Gastroesophageal sphincter (tissue), 4 donors: ENCODE results near the gene ADCYAP1. TPM values are rescaled to one million over a fixed set of nuclear protein-coding genes. Genes with fewer than 3 reads are reported as not detected.

ENCODE experiments used
- ATAC-seq: fragments of 150-250 bp; one replicate; pipeline ENCODE4 v1.9.1; 2016; ENCODE audit warnings: mild to moderate bottlenecking, moderate library complexity
- H3K27ac ChIP-seq, 4 donors: fragments of 200-600 bp; sonication (generic) in 3 of 4; 1 replicate in 3 of 4; 2 replicates in 1 of 4; pipeline ENCODE4 v1.5.1; 2016 to 2019
- H3K27me3 ChIP-seq: fragments of 200-600 bp; sonication (generic); one replicate; pipeline ENCODE4 v1.5.1; 2019
- H3K36me3 ChIP-seq, 2 donors: fragments of 200-600 bp; sonication (generic); one replicate each; pipeline ENCODE4 v1.5.1; 2019; ENCODE audit warnings: control low read depth in 1 of 2
- H3K4me1 ChIP-seq, 3 donors: fragments of 200-600 bp; sonication (generic); 1 replicate in 2 of 3; 2 replicates in 1 of 3; pipeline ENCODE4 v1.5.1; 2016 to 2019; ENCODE audit warnings: control low read depth in 2 of 3
- H3K4me3 ChIP-seq, 2 donors: fragments of 200-600 bp; sonication (generic); one replicate each; pipeline ENCODE4 v1.5.1; 2019; ENCODE audit warnings: mild to moderate bottlenecking in 1 of 2, moderate library complexity in 1 of 2
- H3K9me3 ChIP-seq, 3 donors: fragments of 200-600 bp; sonication (generic); one replicate each; pipeline ENCODE4 v1.5.1; 2017 to 2019; ENCODE audit warnings: control low read depth in 2 of 3
- EP300 ChIP-seq: sonication (generic); formaldehyde crosslinking; IDR thresholded peaks from one replicate; pipeline ENCODE4 v1.6.1; 2017; ENCODE audit warnings: antibody characterized with exemption, mild to moderate bottlenecking
- POLR2A ChIP-seq, 2 donors: fragments of 450-650 bp; IDR thresholded peaks; one replicate each; pipeline ENCODE4 v1.6.1; 2017; ENCODE audit warnings: antibody characterized with exemption in 2 of 2, mild to moderate bottlenecking in 2 of 2, moderate library complexity in 1 of 2
- POLR2AphosphoS5 ChIP-seq: sonication (generic); formaldehyde crosslinking; IDR thresholded peaks from one replicate; pipeline ENCODE4 v1.6.1; 2017; ENCODE audit warnings: antibody characterized with exemption
- WGBS, 2 donors: methylation state at CpG; one replicate each; pipeline ENCODE4 v1.1.5; 2018; ENCODE audit warnings: low coverage in 1 of 2; 5-methylcytosine and 5-hydroxymethylcytosine counted together
- total RNA-seq, 4 donors: library from RNA; depleted of rRNA; stranded (reverse); fragments of >200 nt; gene quantifications; one replicate each; pipeline ENCODE4 v1.1.0, GENCODE V29; 2016
- TF ChIP-seq, protein P1 (sequence below), 4 experiments: fragments of 200-600 bp in 2 of 4; fragments of 450-650 bp in 2 of 4; sonication (generic) in 1 of 4; IDR thresholded peaks; one replicate each; pipeline ENCODE4 v1.5.1; 2017 to 2019; ENCODE audit warnings: antibody characterized with exemption in 4 of 4, mild to moderate bottlenecking in 2 of 4, moderate library complexity in 2 of 4

ADCYAP1 gene
- total RNA-seq, 4 donors from 2014 or later, result 0.39 to 2.3 (median 0.67) TPM; not detected in 1

DNA sequence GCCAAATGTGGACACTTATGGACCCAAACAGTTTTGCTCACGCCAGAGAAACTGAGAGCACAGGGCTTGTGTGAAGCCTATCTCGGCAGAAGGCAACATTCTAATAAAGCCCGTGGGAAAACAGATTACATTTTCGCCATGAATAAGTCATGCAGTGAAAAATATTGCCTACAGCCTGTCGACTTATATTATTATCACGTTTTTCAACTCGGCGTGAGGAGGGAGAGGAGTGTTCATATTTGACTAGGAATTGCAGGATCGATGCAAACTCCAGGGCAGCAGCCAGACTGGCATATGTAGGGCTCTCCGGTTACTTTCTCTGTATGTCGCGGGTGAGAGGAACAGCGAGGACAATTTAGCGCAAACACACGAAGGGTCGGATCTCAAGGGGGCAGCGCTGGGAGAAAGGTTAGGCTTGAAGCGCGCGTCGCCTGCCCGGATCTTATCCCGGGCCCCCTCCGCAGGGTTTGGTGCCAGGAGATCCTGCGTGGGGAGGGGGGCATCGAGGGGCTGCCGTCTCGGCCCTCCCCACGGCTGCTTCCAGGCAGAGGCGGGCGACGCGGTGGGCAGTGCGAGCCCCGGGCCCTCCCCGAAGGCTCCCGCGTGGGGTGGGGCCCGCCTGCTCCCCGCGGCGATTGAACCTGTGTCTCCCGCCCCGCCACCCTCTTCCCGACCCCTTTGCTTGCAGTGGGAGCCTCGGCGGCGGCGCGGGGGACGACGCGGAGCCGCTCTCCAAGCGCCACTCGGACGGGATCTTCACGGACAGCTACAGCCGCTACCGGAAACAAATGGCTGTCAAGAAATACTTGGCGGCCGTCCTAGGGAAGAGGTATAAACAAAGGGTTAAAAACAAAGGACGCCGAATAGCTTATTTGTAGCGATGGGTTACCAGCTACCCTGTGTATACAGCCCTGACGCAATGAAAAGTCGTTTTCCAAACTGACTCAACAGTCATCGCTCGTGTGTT is 4.4 kb downstream of the ADCYAP1 start:
- no peak for ATAC-seq
- peak overlapping the region in 1 of 2 donors; percentile 47 for H3K4me3 ChIP-seq
- H3K36me3 ChIP-seq, result no peaks in the 10 kb centered on the region
- no peaks in the 10 kb centered on the region for H3K9me3 ChIP-seq
- no peak overlapping the region for H3K27ac ChIP-seq
- WGBS, 2 donors, result 6 to 7% methylated on average over 15 to 24 of the region's 69 CpGs
- H3K4me1 ChIP-seq, result peaks cover 0 to 54% (median 27%) of the 10 kb centered on the region in 3 donors
- TF ChIP-seq POLR2AphosphoS5, result no peak
- TF ChIP-seq EP300, result no peak
- TF ChIP-seq POLR2A (IDR thresholded peaks at IDR 0.05), result no peak
- peaks cover 99% of the 10 kb centered on the region for H3K27me3 ChIP-seq

DNA sequence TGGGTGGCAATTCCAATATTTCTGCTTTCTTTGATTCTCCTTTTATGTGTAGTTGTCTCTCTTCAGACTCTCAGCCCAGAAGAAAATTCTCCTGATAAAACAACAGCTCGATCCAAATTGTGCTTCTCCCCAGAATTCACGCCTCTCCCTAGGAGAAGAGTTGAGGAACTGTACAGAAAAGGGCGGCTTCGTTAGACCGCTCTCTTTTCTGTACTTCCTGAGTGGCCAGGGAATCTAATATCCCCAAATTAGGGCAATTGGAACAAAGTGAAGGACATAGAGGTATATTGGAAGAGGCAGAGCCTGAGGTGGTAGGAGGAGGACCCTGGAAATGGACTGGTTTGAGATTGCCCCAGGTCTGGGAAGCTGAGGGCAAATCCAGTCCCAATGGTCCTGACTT is 5.6 kb downstream of the ADCYAP1 start:
- H3K27me3 ChIP-seq, result peaks cover 99% of the 10 kb centered on the region
- H3K9me3 ChIP-seq, result no peaks in the 10 kb centered on the region
- no peak overlapping the region for H3K4me3 ChIP-seq
- ATAC-seq, result no peak
- WGBS, 2 donors, result 34 to 40% methylated on average over 5 of the region's 5 CpGs
- no peaks in the 10 kb centered on the region for H3K36me3 ChIP-seq
- no peak overlapping the region for H3K27ac ChIP-seq
- H3K4me1 ChIP-seq, result peaks cover 0 to 43% (median 27%) of the 10 kb centered on the region in 3 donors
- TF ChIP-seq POLR2A (IDR thresholded peaks at IDR 0.05) (no peak), POLR2AphosphoS5 (no peak), EP300 (no peak)
- TF ChIP-seq, protein P1, sequence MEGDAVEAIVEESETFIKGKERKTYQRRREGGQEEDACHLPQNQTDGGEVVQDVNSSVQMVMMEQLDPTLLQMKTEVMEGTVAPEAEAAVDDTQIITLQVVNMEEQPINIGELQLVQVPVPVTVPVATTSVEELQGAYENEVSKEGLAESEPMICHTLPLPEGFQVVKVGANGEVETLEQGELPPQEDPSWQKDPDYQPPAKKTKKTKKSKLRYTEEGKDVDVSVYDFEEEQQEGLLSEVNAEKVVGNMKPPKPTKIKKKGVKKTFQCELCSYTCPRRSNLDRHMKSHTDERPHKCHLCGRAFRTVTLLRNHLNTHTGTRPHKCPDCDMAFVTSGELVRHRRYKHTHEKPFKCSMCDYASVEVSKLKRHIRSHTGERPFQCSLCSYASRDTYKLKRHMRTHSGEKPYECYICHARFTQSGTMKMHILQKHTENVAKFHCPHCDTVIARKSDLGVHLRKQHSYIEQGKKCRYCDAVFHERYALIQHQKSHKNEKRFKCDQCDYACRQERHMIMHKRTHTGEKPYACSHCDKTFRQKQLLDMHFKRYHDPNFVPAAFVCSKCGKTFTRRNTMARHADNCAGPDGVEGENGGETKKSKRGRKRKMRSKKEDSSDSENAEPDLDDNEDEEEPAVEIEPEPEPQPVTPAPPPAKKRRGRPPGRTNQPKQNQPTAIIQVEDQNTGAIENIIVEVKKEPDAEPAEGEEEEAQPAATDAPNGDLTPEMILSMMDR (IDR thresholded peaks at IDR 0.05), result no peak

DNA sequence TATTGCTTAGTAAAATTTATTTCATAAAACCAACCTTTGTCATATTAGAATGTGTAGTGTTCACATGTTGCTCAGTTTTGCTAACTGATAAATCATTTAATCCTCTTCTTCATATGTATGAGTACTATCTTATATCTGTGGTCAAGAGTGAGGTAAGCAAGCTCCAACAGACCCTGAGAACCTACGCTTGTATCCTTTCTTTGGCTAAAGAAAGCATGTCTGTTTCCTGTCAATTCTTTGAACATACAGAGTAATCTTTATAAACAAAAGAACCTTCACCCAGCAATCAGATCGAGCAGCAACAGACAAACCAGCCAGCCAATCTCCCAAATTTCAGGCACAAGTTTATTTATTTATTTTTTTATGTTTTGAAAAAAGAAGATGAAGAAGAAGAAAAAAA is 6.4 kb downstream of the ADCYAP1 start:
- Histone ChIP-seq H3K36me3 (no peaks in the 10 kb centered on the region), H3K9me3 (no peaks in the 10 kb centered on the region), H3K4me1 (peaks cover 0 to 35% (median 27%) of the 10 kb centered on the region in 3 donors), H3K4me3 (no peak overlapping the region), H3K27ac (no peak overlapping the region), H3K27me3 (peaks cover 93% of the 10 kb centered on the region)
- 0 to 5% methylated on average over 2 of the region's 2 CpGs for WGBS, 2 donors
- TF ChIP-seq EP300 (no peak), POLR2AphosphoS5 (no peak), POLR2A (IDR thresholded peaks at IDR 0.05) (no peak)
- TF ChIP-seq, protein P1 (IDR thresholded peaks at IDR 0.05), result no peak
- no peak for ATAC-seq

DNA sequence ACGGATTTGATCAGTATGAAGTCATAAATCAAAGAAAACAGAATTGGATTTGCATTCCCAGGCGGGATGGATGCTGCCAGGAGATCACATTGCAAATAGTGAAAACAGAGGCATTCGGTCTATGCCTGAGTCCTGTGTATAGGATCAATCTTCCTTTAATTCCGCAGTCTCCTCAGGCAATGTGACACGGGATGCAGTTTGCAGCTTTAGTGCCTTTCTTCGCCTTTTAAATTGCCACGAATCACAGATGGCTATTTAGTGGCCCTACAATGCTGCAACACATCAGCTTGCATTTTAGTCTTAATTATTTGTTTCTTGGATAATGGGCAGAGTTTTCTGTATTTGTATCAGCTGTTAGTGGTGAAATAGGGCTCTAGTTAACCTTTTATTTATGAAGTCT is 6.8 kb downstream of the ADCYAP1 start:
- H3K27me3 ChIP-seq, result peaks cover 89% of the 10 kb centered on the region
- H3K4me1 ChIP-seq, result peaks cover 0 to 31% (median 24%) of the 10 kb centered on the region in 3 donors
- no peaks in the 10 kb centered on the region for H3K9me3 ChIP-seq
- 8 to 20% methylated on average over 7 of the region's 7 CpGs for WGBS, 2 donors
- no peak for ATAC-seq
- H3K4me3 ChIP-seq, result no peak overlapping the region
- no peak overlapping the region for H3K27ac ChIP-seq
- TF ChIP-seq POLR2A (IDR thresholded peaks at IDR 0.05) (no peak), POLR2AphosphoS5 (no peak), EP300 (no peak)
- TF ChIP-seq, protein P1 (IDR thresholded peaks at IDR 0.05), result no peak
- H3K36me3 ChIP-seq, result no peaks in the 10 kb centered on the region

DNA sequence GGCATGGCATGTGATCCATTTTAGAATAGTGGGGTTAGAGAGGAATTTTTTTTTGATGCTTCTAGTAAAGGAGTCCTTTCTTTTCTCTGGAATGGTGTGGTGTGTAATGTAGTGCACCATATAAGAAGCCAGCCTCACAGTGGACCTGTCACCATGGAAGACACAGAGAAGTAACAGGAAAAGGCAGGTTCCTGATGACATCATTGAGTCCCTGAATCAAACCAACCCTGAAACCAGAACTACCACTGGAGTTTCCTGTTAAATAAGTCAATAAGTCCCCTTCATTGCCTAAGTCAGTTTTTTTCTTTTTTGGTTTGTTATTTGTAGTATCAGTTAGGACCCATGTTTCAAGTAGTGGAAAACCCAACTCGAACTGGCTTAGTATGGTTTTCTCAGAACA is 11.9 kb downstream of the ADCYAP1 start:
- H3K36me3 ChIP-seq, result no peaks in the 10 kb centered on the region
- H3K4me1 ChIP-seq, result no peaks in the 10 kb centered on the region
- H3K27ac ChIP-seq, result no peak overlapping the region
- H3K4me3 ChIP-seq, result no peak overlapping the region
- 56 to 64% methylated on average over 1 of the region's 1 CpG for WGBS, 2 donors
- no peak for TF ChIP-seq POLR2AphosphoS5
- TF ChIP-seq, protein P1 (IDR thresholded peaks at IDR 0.05), result no peak
- no peak for TF ChIP-seq EP300
- no peak for TF ChIP-seq POLR2A (IDR thresholded peaks at IDR 0.05)
- ATAC-seq, result no peak
- no peaks in the 10 kb centered on the region for H3K9me3 ChIP-seq
- H3K27me3 ChIP-seq, result peaks cover 75% of the 10 kb centered on the region
